GM10248 (cell line): ENCODE measurements around the gene DGKG.

ENCODE experiments used
- CTCF ChIA-PET: fragments of 300-600 bp; sonication (Branson Sonifier 250); formaldehyde crosslinking; extraction: SDS; loops from one replicate; lab custom pipeline; 2021; ENCODE audit warnings: antibody characterized with exemption; lab: Yijun Ruan, JAX
- POLR2A ChIA-PET: fragments of 350-650 bp; sonication (Branson Sonifier 250); formaldehyde crosslinking; extraction: SDS; loops from one replicate; lab custom pipeline; 2020; ENCODE audit warnings: antibody characterized with exemption; lab: Yijun Ruan, JAX
- DNase-seq: peaks from one replicate; pipeline ENCODE4 v3.0.0; 2012; ENCODE audit errors: extremely low spot score
- CTCF ChIP-seq: IDR thresholded peaks from 2 replicates; pipeline ENCODE4 v1.5.1; 2012; ENCODE audit warnings: mild to moderate bottlenecking, low read depth; ENCODE audit errors: extremely low read depth, missing control alignments, control extremely low read depth

DGKG gene

GRCh38 chr3:186251948-186252619, 110.0 kb downstream of the DGKG start:
- no peak for TF ChIP-seq CTCF
- no peak for DNase-seq
- ChIA-PET CTCF (interaction anchor here (1.4 to 11.8 kb wide), 5 partner anchors 9 to 363 kb away, joined by 3 to 356 read pairs (median 8); partner anchors contain the start of gene CRYGS), POLR2A (no interaction called here)

DNA sequence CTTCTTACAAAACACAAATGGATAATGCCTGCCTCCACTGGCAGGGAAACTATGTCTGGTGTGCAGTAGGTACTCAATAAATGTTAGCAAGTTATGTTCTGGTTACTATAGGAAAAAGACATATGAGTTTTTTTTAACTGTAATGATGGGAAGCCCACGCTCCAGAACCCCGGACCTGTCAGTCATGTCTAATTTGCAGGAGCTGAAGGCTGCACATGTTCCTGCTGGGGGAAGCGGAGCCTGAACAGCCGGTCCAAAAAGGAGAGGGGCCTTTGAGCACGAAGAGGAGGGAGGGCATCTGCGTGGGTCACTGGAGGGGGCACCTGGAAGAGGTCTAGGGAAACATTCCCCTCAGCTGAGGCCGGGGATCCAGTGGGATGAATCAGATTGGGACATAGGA, 113.2 kb downstream of the DGKG start:
- TF ChIP-seq CTCF: no peak
- no peak for DNase-seq
- POLR2A ChIA-PET: interaction anchor here (0.5 kb wide), 1 partner anchor 1504 kb away, joined by 3 read pairs; no protein-coding TSS in a partner anchor
- CTCF ChIA-PET: interaction anchor here (0.7 to 3.1 kb wide), 8 partner anchors 11 to 368 kb away, joined by 3 to 19 read pairs (median 4); no protein-coding TSS in a partner anchor

GRCh38 chr3:186247821-186248814, 113.9 kb downstream of the DGKG start:
- ChIA-PET POLR2A (no interaction called here), CTCF (interaction anchor here (0.6 to 3.9 kb wide), 10 partner anchors 12 to 369 kb away, joined by 3 to 23 read pairs (median 4); no protein-coding TSS in a partner anchor)
- DNase-seq: no peak
- no peak for TF ChIP-seq CTCF

DNA sequence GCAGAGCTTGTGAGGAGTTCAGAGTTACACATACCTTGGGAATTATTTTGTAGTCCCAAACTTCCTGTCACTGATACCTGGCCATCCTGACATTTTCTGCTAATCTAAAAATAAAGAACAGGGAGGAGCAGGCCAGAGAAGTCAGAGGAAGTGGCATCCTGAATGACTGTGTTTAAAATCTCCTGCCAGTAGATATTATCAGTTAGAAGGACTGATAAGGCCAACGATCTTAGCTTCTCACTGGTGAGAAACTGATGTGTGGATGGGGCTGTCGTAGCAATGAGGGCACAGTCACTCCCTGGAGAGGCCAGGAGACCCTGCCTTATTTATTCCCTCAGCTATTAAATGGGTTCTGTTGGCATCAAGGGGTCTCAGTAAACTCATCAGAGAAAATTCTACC, 115.1 kb downstream of the DGKG start:
- CTCF ChIA-PET: interaction anchor here (0.6 to 7.3 kb wide), 9 partner anchors 9 to 370 kb away, joined by 3 to 62 read pairs (median 7); no protein-coding TSS in a partner anchor
- DNase-seq: no peak
- POLR2A ChIA-PET: no interaction called here
- TF ChIP-seq CTCF: no peak

GRCh38 chr3:186244016-186244415, 118.0 kb downstream of the DGKG start:
- DNase-seq: no peak
- POLR2A ChIA-PET: no interaction called here
- no peak for TF ChIP-seq CTCF
- CTCF ChIA-PET: interaction anchor here (0.9 to 7.3 kb wide), 7 partner anchors 10 to 300 kb away, joined by 3 to 62 read pairs (median 8); no protein-coding TSS in a partner anchor
